Common myeloid progenitor, CD34-positive (primary cell): Measurements from ENCODE around the gene NRF1.
"Not testable (repeated sequence)": the region's sequence is repeated elsewhere in the genome, so short reads cannot be mapped to it uniquely, and the experiment has no call there.

Experiments used
- CTCF ChIA-PET: fragments of 350-600 bp; sonication (Branson Sonifier 250); formaldehyde crosslinking; loops from one replicate; lab custom pipeline; 2021; ENCODE audit warnings: antibody characterized with exemption; lab: Charles Lee
- POLR2A ChIA-PET: fragments of 350-600 bp; sonication (Branson Sonifier 250); formaldehyde crosslinking; loops from one replicate; lab custom pipeline; 2021; ENCODE audit warnings: antibody characterized with exemption; lab: Charles Lee
- DNase-seq, 3 donors: peaks; one replicate each; pipeline versions ENCODE4 v3.0.0 to v3.0.0-alpha.2; 2013
- H3K27ac ChIP-seq, 2 experiments: 1 replicate in 1 of 2; 2 replicates in 1 of 2; pipeline ENCODE4 v1.7.0; 2013; ENCODE audit warnings: inconsistent platforms in 2 of 2, low read length in 2 of 2, mild to moderate bottlenecking in 2 of 2, low read depth in 1 of 2, moderate library complexity in 1 of 2; ENCODE audit not compliant: severe bottlenecking in 2 of 2, insufficient read depth in 1 of 2, poor library complexity in 1 of 2
- H3K27me3 ChIP-seq, 5 experiments: replicated peaks in 2 of 5; 1 replicate in 3 of 5; 2 replicates in 2 of 5; pipeline versions ENCODE4 v1.6.1 to v1.7.0; 2013; ENCODE audit warnings: low read length in 4 of 5, mild to moderate bottlenecking in 2 of 5, moderate library complexity in 2 of 5, inconsistent platforms in 1 of 5; ENCODE audit not compliant: insufficient read depth in 5 of 5, control insufficient read depth in 4 of 5
- H3K36me3 ChIP-seq, 4 experiments: 1 replicate in 2 of 4; 2 replicates in 2 of 4; pipeline versions ENCODE4 v1.6.1 to v1.7.0; 2013; ENCODE audit warnings: low read length in 3 of 4, control low read depth in 1 of 4, mild to moderate bottlenecking in 1 of 4; ENCODE audit not compliant: control insufficient read depth in 4 of 4, insufficient read depth in 4 of 4
- H3K4me1 ChIP-seq, 4 experiments: 1 replicate in 3 of 4; 2 replicates in 1 of 4; pipeline versions ENCODE4 v1.6.1 to v1.7.1; 2013; ENCODE audit warnings: low read length in 3 of 4, mild to moderate bottlenecking in 3 of 4, control low read depth in 1 of 4, inconsistent platforms in 1 of 4, moderate library complexity in 1 of 4; ENCODE audit not compliant: control insufficient read depth in 4 of 4, insufficient read depth in 4 of 4; ENCODE audit errors: control extremely low read depth in 1 of 4
- H3K4me3 ChIP-seq, 7 experiments: 1 replicate in 4 of 7; 2 replicates in 3 of 7; pipeline versions ENCODE4 v1.5.1 to v1.7.0; 2013; ENCODE audit warnings: mild to moderate bottlenecking in 7 of 7, low read length in 6 of 7, moderate library complexity in 6 of 7, inconsistent platforms in 2 of 7, low read depth in 2 of 7, control low read depth in 1 of 7; ENCODE audit not compliant: insufficient read depth in 4 of 7, control insufficient read depth in 1 of 7; ENCODE audit errors: extremely low read depth in 1 of 7
- H3K9me3 ChIP-seq, 5 experiments: 1 replicate in 4 of 5; 2 replicates in 1 of 5; pipeline versions ENCODE4 v1.6.1 to v1.7.1; 2013; ENCODE audit warnings: low read length in 4 of 5, mild to moderate bottlenecking in 2 of 5, inconsistent platforms in 1 of 5, low read depth in 1 of 5, moderate library complexity in 1 of 5; ENCODE audit not compliant: control insufficient read depth in 4 of 5, insufficient read depth in 2 of 5; ENCODE audit errors: control extremely low read depth in 1 of 5
- WGBS: methylation state at CpG from one replicate; pipeline ENCODE4 v1.1.5; 2013; ENCODE audit not compliant: insufficient coverage; 5-methylcytosine and 5-hydroxymethylcytosine counted together

Gene NRF1

DNA sequence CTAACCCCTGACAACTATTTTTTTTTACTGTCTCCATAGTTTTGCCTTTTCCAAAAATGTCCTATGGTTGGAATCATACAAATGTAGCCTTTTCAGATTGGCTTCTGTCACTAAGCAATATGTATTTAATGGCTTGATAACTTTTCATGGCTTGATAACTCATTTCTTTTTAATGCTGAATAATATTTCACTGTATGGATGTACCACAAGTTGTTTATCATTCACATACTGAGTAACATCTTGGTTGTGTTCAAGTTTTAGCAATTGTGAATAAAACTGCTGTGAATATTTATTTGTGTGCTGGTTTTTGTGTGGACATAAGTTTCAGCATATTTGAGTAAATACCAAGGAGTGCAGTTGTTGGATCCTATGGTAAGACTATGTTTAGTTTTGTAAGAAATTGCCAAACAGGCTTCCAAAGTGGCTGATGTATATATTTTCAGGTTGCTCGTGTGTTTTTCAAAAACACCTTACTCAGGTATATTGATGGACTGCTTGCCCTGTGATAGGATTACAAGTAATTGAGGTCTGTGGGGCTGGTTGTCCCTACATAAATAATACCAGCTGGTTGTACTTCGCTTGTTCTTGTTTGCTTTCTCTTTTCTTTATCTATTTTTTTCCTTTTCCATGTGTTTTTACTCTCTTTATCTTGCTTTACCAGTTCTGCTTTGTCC, 23.0 kb downstream of the NRF1 start:
- H3K4me3 ChIP-seq: no peak overlapping the region
- H3K9me3 ChIP-seq: no peaks in the 10 kb centered on the region
- DNase-seq: no peak
- CTCF ChIA-PET: interaction anchor here (0.7 to 4.3 kb wide), 14 partner anchors 8 to 370 kb away, joined by 3 to 30 read pairs (median 4); no protein-coding TSS in a partner anchor
- H3K4me1 ChIP-seq: peaks cover 0 to 5% (median 1%) of the 10 kb centered on the region in 4 experiments
- no peak overlapping the region for H3K27ac ChIP-seq
- no peaks in the 10 kb centered on the region for H3K27me3 ChIP-seq
- WGBS: no CpG with 5 or more reads among the region's 2 CpGs
- POLR2A ChIA-PET: no interaction called here
- peaks cover 0 to 4% (median 2%) of the 10 kb centered on the region in 4 experiments for H3K36me3 ChIP-seq

DNA sequence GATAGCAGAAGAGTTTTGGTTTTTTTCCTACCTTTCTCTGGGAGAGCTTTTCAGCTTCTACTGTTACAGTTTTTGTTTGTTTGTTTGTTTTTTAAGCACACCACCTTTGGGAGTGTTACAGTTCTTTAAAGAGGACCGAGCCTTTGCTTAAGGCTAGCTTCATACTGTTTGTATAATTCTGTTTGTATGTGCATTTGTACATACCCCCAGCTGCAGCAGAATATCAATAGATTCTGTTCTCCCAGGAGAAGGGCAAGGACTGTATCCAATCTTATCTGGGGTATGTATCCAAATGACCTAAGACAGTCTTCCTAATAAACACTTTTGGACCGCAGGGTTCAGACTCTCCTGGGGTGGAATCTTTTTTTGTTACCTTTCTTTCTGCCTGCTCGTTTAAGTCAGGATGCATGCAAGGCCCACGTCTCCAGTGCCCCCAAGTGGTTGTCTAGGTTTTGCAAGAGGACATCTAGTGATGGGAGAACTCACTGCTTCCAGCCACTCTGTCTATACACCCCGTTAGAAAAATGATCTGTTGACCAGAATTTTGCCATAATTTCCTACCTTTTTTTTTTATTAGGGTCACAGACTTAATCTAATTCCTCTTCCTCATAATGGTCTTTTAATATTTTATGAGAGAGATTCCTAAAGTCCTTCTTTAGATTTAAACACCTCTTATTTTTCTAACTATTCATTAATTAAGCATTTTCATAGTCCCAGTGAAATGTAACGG, 23.9 kb downstream of the NRF1 start:
- Histone ChIP-seq H3K4me3 (no peak overlapping the region), H3K27ac (no peak overlapping the region), H3K9me3 (no peaks in the 10 kb centered on the region), H3K27me3 (no peaks in the 10 kb centered on the region), H3K36me3 (peaks cover 0 to 4% (median 2%) of the 10 kb centered on the region in 4 experiments), H3K4me1 (peaks cover 0 to 5% (median 1%) of the 10 kb centered on the region in 4 experiments)
- peak; percentile 80 to 85 (median 81) for DNase-seq
- ChIA-PET POLR2A (no interaction called here), CTCF (interaction anchor here (0.7 to 5.2 kb wide), 14 partner anchors 7 to 371 kb away, joined by 3 to 30 read pairs (median 5); no protein-coding TSS in a partner anchor)
- 0% methylated on average over 2 of the region's 6 CpGs for WGBS

DNA sequence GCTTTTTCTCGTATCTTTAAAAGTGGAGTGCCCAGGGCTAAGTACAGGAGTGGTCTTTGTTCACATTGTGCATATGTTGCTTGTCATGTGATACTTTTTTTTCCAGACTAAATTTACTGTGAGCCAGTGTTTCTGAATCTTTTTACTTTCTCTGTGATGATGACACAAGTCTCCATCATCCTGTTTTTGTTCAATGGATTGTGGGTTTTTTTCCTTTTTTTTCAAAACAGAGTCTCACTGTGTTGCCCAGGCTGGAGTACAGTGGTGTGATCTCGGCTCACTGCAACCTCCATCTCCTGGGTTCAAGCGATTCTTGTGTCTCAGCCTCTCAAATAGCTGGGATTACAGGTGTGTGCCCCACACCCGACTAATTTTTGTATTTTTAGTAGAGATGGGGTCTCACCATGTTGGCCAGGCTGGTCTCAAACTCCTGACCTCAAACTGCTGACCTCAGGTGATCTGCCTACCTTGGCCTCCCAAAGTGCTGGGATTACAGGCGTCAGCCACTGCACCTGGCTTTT, 24.6 kb downstream of the NRF1 start:
- H3K4me1 ChIP-seq, H3K4me3 ChIP-seq, POLR2A ChIA-PET, H3K27ac ChIP-seq, H3K36me3 ChIP-seq, DNase-seq, H3K9me3 ChIP-seq, H3K27me3 ChIP-seq: not testable (repeated sequence)
- CTCF ChIA-PET: interaction anchor here (0.7 to 5.2 kb wide), 10 partner anchors 12 to 417 kb away, joined by 3 to 23 read pairs (median 6); no protein-coding TSS in a partner anchor
- WGBS: 100% methylated on average over 4 of the region's 5 CpGs

- Histone ChIP-seq H3K36me3 (peaks cover 0 to 4% (median 2%) of the 10 kb centered on the region in 4 experiments), H3K27me3 (no peaks in the 10 kb centered on the region), H3K4me1 (peaks cover 0 to 5% (median 1%) of the 10 kb centered on the region in 4 experiments), H3K27ac (no peak overlapping the region), H3K4me3 (no peak overlapping the region), H3K9me3 (no peaks in the 10 kb centered on the region)
- DNase-seq: no peak
- POLR2A ChIA-PET: no interaction called here
- 100% methylated on average over 1 of the region's 4 CpGs for WGBS
- CTCF ChIA-PET: interaction anchor here (0.6 to 5.2 kb wide), 13 partner anchors 12 to 418 kb away, joined by 3 to 23 read pairs (median 4); no protein-coding TSS in a partner anchor
These were observed 25.1 kb downstream of the NRF1 start for GRCh38 chr7:129636641-129637040.

DNA sequence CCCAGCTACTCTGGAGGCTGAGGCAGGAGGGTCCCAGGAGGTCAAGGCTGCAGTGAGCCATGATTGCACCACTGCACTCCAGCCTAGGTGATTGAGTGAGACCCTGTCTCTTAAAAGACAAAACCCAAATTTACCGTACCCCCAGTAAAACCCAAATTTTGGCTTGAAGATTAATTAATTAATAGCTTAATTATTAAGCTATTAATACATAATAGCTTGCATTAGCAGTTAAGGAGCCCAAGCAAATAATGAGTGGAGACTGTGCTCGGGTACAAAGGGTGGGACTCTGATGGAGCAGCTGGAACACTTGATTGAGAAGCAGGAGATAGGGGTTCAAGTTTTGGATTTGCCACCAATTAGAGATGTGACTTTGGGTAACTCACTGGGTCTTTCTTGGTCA, 28.9 kb downstream of the NRF1 start:
- H3K27ac ChIP-seq: no peak overlapping the region
- ChIA-PET CTCF (interaction anchor here (1.0 to 5.9 kb wide), 10 partner anchors 8 to 272 kb away, joined by 3 to 40 read pairs (median 4); partner anchors contain the start of gene NRF1), POLR2A (no interaction called here)
- 89% methylated on average over 1 of the region's 2 CpGs for WGBS
- H3K4me1 ChIP-seq: peaks cover 0 to 10% (median 2%) of the 10 kb centered on the region in 4 experiments
- no peaks in the 10 kb centered on the region for H3K9me3 ChIP-seq
- no peaks in the 10 kb centered on the region for H3K27me3 ChIP-seq
- DNase-seq: no peak
- no peaks in the 10 kb centered on the region for H3K36me3 ChIP-seq
- no peak overlapping the region for H3K4me3 ChIP-seq

DNA sequence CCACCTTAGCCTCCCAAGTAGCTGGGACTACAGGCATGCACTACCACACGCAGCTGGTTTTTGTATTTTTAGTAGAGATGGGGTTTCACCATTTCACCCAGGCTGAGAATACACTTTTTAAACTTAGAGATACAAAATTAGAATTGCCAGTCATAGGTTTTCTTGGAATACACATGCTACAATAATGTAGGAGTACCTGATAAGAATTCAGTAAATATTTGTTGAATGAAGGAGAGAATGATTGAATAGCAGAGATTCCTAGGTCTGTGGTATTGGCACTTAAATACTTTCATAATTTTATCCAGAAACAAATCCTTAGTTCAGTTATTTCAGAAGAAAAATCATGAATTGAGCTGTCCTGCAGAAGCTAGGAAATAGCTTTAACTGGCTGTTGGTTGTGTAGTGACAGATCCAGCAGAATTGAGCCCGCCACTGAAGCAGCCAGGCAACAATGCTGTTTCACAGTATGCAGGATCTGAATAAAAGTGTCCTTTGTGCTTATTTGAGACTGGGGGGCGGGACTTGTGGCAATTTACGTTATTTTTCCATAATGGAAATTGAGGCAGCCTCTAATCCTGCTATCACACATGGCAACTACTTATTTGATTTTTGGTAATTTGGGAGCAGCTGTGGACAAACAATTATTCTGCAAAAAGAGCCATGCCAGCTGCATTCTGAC, 31.5 kb downstream of the NRF1 start:
- Histone ChIP-seq H3K4me3 (no peak overlapping the region), H3K27me3 (no peaks in the 10 kb centered on the region), H3K4me1 (peaks cover 0 to 10% (median 1%) of the 10 kb centered on the region in 4 experiments), H3K27ac (no peak overlapping the region), H3K9me3 (no peaks in the 10 kb centered on the region), H3K36me3 (peaks cover 0 to 3% (median 0%) of the 10 kb centered on the region in 4 experiments)
- 100% methylated on average over 2 of the region's 4 CpGs for WGBS
- DNase-seq: no peak
- CTCF ChIA-PET: interaction anchor here (0.6 to 5.9 kb wide), 28 partner anchors 9 to 1071 kb away, joined by 3 to 40 read pairs (median 4); partner anchors contain the start of gene NRF1
- POLR2A ChIA-PET: no interaction called here
